H1 (cell line): ENCODE data around the gene CCDC51. TPM values are rescaled to one million over a fixed set of nuclear protein-coding genes. Genes with fewer than 3 reads are reported as not detected.

ENCODE experiments used
- CBX8 ChIP-seq: fragments of 300-800, 300-1000 bp; sonication (generic); IDR thresholded peaks from 2 replicates; pipeline ENCODE4 v1.7.1; 2016; ENCODE audit warnings: low read depth, low read length, borderline replicate concordance
- CHD2 ChIP-seq: IDR thresholded peaks from 2 replicates; pipeline ENCODE4 v1.6.1; 2012; ENCODE audit warnings: low read length, improper control_type of control experiment
- KDM5A ChIP-seq: fragments of 200-600 bp; IDR thresholded peaks from 2 replicates; pipeline ENCODE4 v1.7.1; 2012; ENCODE audit warnings: mild to moderate bottlenecking, low read length, inconsistent platforms, mixed read lengths
- POLR2A ChIP-seq, 2 experiments: IDR thresholded peaks; 1 replicate in 1 of 2; 2 replicates in 1 of 2; pipeline ENCODE4 v1.6.1; 2011; ENCODE audit warnings: low read depth in 2 of 2, low read length in 2 of 2, mild to moderate bottlenecking in 2 of 2; ENCODE audit errors: control extremely low read depth in 1 of 2
- RFX5 ChIP-seq: IDR thresholded peaks from 2 replicates; pipeline ENCODE4 v1.6.1; 2011; ENCODE audit warnings: low read depth, low read length, improper control_type of control experiment, borderline replicate concordance
- SIN3A ChIP-seq, 2 experiments: IDR thresholded peaks in 1 of 2; conservative IDR thresholded peaks in 1 of 2; 2 replicates each; pipeline ENCODE4 v1.6.1; 2011 to 2012; ENCODE audit warnings: low read length in 2 of 2, improper control_type of control experiment in 1 of 2, low read depth in 1 of 2, mild to moderate bottlenecking in 1 of 2
- SIX5 ChIP-seq: IDR thresholded peaks from 2 replicates; pipeline ENCODE4 v1.6.1; 2011; ENCODE audit warnings: mild to moderate bottlenecking, low read depth, low read length
- SRF ChIP-seq: IDR thresholded peaks from 2 replicates; pipeline ENCODE4 v1.6.1; 2011; ENCODE audit warnings: mild to moderate bottlenecking, low read depth, low read length, moderate library complexity
- SUZ12 ChIP-seq: fragments of 200-600 bp; sonication (generic); IDR thresholded peaks from 2 replicates; pipeline ENCODE4 v1.6.1; 2012; ENCODE audit warnings: mild to moderate bottlenecking, inconsistent platforms, low read length, moderate library complexity, mixed read lengths
- TCF12 ChIP-seq: IDR thresholded peaks from 2 replicates; pipeline ENCODE4 v1.6.1; 2011; ENCODE audit warnings: low read depth, mild to moderate bottlenecking, low read length
- polyA plus RNA-seq, 7 experiments: library from polyadenylated mRNA; depleted of rRNA in 3 of 7; stranded (reverse) in 5 of 7; unstranded in 2 of 7; fragments of >200 nt in 5 of 7; fragments of 200-250 nt in 2 of 7; gene quantifications; 1 replicate in 5 of 7; 2 replicates in 1 of 7; 4 replicates in 1 of 7; pipeline versions ENCODE4 v1.2.1 to v1.2.3, GENCODE V29; 2011 to 2013; ENCODE audit warnings: missing spikeins in 2 of 7, mixed read lengths in 2 of 7
- total RNA-seq: library from RNA; stranded (reverse); fragmentation: NEBNext Ultra II Directional; extraction: Animal tissue kit (Norgen Biotek cat#: 25700); gene quantifications from 2 replicates; pipeline ENCODE4 v1.2.1, GENCODE V29; 2021
- TF ChIP-seq, protein P1 (sequence below): fragments of 300-600 bp; sonication (generic); IDR thresholded peaks from 2 replicates; pipeline ENCODE4 v1.7.1; 2012; ENCODE audit warnings: low read length, moderate library complexity, mild to moderate bottlenecking, inconsistent platforms; ENCODE audit not compliant: insufficient replicate concordance
- TF ChIP-seq, protein P2 (sequence below): IDR thresholded peaks from 2 replicates; pipeline ENCODE4 v1.6.1; 2011; ENCODE audit warnings: low read length, improper control_type of control experiment

CCDC51 gene
- total and polyA plus RNA-seq, 2 of the 8 experiments (the other 6 are each of a cell fraction or from before 2014, with no cell fraction given), result 21.3 to 21.4 TPM

DNA sequence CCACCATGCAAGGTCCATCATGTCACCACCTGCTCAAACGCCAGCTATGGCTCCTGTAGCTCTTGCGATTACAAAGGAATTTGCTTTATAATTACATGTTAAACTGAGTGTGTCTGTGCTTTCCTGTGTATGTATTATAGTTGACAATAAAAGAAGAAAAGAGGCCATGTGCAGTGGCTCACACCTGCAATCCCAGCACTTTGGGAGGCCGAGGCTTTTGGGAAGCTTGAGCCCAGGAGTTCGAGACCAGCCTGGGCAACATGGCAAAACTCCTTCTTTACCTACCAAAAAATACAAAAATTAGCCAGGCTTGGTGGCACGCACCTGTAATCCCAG, 33.7 kb upstream of the CCDC51 start (continued):
- TF ChIP-seq, protein P1, sequence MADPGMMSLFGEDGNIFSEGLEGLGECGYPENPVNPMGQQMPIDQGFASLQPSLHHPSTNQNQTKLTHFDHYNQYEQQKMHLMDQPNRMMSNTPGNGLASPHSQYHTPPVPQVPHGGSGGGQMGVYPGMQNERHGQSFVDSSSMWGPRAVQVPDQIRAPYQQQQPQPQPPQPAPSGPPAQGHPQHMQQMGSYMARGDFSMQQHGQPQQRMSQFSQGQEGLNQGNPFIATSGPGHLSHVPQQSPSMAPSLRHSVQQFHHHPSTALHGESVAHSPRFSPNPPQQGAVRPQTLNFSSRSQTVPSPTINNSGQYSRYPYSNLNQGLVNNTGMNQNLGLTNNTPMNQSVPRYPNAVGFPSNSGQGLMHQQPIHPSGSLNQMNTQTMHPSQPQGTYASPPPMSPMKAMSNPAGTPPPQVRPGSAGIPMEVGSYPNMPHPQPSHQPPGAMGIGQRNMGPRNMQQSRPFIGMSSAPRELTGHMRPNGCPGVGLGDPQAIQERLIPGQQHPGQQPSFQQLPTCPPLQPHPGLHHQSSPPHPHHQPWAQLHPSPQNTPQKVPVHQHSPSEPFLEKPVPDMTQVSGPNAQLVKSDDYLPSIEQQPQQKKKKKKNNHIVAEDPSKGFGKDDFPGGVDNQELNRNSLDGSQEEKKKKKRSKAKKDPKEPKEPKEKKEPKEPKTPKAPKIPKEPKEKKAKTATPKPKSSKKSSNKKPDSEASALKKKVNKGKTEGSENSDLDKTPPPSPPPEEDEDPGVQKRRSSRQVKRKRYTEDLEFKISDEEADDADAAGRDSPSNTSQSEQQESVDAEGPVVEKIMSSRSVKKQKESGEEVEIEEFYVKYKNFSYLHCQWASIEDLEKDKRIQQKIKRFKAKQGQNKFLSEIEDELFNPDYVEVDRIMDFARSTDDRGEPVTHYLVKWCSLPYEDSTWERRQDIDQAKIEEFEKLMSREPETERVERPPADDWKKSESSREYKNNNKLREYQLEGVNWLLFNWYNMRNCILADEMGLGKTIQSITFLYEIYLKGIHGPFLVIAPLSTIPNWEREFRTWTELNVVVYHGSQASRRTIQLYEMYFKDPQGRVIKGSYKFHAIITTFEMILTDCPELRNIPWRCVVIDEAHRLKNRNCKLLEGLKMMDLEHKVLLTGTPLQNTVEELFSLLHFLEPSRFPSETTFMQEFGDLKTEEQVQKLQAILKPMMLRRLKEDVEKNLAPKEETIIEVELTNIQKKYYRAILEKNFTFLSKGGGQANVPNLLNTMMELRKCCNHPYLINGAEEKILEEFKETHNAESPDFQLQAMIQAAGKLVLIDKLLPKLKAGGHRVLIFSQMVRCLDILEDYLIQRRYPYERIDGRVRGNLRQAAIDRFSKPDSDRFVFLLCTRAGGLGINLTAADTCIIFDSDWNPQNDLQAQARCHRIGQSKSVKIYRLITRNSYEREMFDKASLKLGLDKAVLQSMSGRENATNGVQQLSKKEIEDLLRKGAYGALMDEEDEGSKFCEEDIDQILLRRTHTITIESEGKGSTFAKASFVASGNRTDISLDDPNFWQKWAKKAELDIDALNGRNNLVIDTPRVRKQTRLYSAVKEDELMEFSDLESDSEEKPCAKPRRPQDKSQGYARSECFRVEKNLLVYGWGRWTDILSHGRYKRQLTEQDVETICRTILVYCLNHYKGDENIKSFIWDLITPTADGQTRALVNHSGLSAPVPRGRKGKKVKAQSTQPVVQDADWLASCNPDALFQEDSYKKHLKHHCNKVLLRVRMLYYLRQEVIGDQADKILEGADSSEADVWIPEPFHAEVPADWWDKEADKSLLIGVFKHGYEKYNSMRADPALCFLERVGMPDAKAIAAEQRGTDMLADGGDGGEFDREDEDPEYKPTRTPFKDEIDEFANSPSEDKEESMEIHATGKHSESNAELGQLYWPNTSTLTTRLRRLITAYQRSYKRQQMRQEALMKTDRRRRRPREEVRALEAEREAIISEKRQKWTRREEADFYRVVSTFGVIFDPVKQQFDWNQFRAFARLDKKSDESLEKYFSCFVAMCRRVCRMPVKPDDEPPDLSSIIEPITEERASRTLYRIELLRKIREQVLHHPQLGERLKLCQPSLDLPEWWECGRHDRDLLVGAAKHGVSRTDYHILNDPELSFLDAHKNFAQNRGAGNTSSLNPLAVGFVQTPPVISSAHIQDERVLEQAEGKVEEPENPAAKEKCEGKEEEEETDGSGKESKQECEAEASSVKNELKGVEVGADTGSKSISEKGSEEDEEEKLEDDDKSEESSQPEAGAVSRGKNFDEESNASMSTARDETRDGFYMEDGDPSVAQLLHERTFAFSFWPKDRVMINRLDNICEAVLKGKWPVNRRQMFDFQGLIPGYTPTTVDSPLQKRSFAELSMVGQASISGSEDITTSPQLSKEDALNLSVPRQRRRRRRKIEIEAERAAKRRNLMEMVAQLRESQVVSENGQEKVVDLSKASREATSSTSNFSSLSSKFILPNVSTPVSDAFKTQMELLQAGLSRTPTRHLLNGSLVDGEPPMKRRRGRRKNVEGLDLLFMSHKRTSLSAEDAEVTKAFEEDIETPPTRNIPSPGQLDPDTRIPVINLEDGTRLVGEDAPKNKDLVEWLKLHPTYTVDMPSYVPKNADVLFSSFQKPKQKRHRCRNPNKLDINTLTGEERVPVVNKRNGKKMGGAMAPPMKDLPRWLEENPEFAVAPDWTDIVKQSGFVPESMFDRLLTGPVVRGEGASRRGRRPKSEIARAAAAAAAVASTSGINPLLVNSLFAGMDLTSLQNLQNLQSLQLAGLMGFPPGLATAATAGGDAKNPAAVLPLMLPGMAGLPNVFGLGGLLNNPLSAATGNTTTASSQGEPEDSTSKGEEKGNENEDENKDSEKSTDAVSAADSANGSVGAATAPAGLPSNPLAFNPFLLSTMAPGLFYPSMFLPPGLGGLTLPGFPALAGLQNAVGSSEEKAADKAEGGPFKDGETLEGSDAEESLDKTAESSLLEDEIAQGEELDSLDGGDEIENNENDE, result no peak
- TF ChIP-seq TCF12 (no peak), SIN3A (conservative IDR thresholded peaks at IDR 0.05 in 1 of 2, IDR thresholded peaks at IDR 0.05 in 1 of 2; ENCODE audit: low read depth in 1 of 2, low read length in 2 of 2) (no peak; a peak in 1 of 4 replicates), SRF (no peak), SIX5 (no peak), SUZ12 (no peak), CHD2 (no peak), RFX5 (no peak), POLR2A (IDR thresholded peaks at IDR 0.05; ENCODE audit: control extremely low read depth in 1 of 2, low read depth in 2 of 2, low read length in 2 of 2) (no peak), KDM5A (no peak), CBX8 (no peak)
- TF ChIP-seq, protein P2, sequence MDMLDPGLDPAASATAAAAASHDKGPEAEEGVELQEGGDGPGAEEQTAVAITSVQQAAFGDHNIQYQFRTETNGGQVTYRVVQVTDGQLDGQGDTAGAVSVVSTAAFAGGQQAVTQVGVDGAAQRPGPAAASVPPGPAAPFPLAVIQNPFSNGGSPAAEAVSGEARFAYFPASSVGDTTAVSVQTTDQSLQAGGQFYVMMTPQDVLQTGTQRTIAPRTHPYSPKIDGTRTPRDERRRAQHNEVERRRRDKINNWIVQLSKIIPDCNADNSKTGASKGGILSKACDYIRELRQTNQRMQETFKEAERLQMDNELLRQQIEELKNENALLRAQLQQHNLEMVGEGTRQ, result no peak
